COLO829 (cell line): ENCODE data around the gene DPH7.
"Not testable (repeated sequence)": the region's sequence is repeated elsewhere in the genome, so short reads cannot be mapped to it uniquely, and the experiment has no call there.

Source experiments
- DNase-seq: peaks from one replicate; pipeline ENCODE4 v3.0.0; 2012; ENCODE audit warnings: low spot score

DPH7 gene

GRCh38 chr9:137545123-137545522, 33.6 kb downstream of the DPH7 start:
- DNase-seq, result no peak

GRCh38 chr9:137544176-137544760, 34.5 kb downstream of the DPH7 start:
- DNase-seq, result peak; percentile 48

GRCh38 chr9:137543237-137543963, 35.3 kb downstream of the DPH7 start:
- no peak for DNase-seq

- DNase-seq, result no peak
Measured at GRCh38 chr9:137542486-137542885, 36.2 kb downstream of the DPH7 start.

GRCh38 chr9:137540536-137540935, 38.2 kb downstream of the DPH7 start:
- no peak for DNase-seq

- no peak for DNase-seq
Measured at GRCh38 chr9:137538058-137538457, 40.7 kb downstream of the DPH7 start.

- DNase-seq, result not testable (repeated sequence)
Measured at GRCh38 chr9:137536594-137537131, 42.1 kb downstream of the DPH7 start.

- DNase-seq, result no peak
Measured at GRCh38 chr9:137535120-137535428, 43.7 kb downstream of the DPH7 start.

- DNase-seq, result peak; percentile 91
Measured at GRCh38 chr9:137534256-137535119, 44.2 kb downstream of the DPH7 start.

GRCh38 chr9:137532891-137533468, 45.7 kb downstream of the DPH7 start:
- not testable (repeated sequence) for DNase-seq

- DNase-seq, result no peak
Measured at GRCh38 chr9:137531099-137531765, 47.5 kb downstream of the DPH7 start.

GRCh38 chr9:137530331-137530730, 48.4 kb downstream of the DPH7 start:
- DNase-seq, result no peak

GRCh38 chr9:137524981-137525317, 53.8 kb downstream of the DPH7 start:
- DNase-seq, result no peak

GRCh38 chr9:137524161-137524980, 54.4 kb downstream of the DPH7 start:
- DNase-seq, result no peak

- no peak for DNase-seq
Measured at GRCh38 chr9:137522746-137523455, 55.8 kb downstream of the DPH7 start.

- DNase-seq, result no peak
Measured at GRCh38 chr9:137521405-137521985, 57.2 kb downstream of the DPH7 start.

- DNase-seq, result no peak
Measured at GRCh38 chr9:137520614-137521404, 57.9 kb downstream of the DPH7 start.

GRCh38 chr9:137519553-137519952, 59.2 kb downstream of the DPH7 start:
- DNase-seq, result no peak
